Fibroblast of lung (primary cell): Measurements from ENCODE around the gene KAT8. TPM values are rescaled to one million over a fixed set of nuclear protein-coding genes. Genes with fewer than 3 reads are reported as not detected.
A peak's percentile ranks its signal among the peaks of the same experiment; 100 is the strongest.

Experiments used
- DNase-seq, 2 donors: peaks; one replicate each; pipeline versions ENCODE4 v3.0.0 to v3.0.0-alpha.2; 2010; ENCODE audit warnings: low read depth in 2 of 2
- H2AFZ ChIP-seq: 2 replicates; pipeline ENCODE4 v1.5.1; 2012; ENCODE audit warnings: low read length, control low read depth, inconsistent platforms
- H3K27ac ChIP-seq: 2 replicates; pipeline ENCODE4 v1.5.1; 2011; ENCODE audit warnings: low read length, control low read depth; ENCODE audit not compliant: insufficient read depth
- H3K27me3 ChIP-seq: 2 replicates; pipeline ENCODE4 v1.5.1; 2011; ENCODE audit warnings: mild to moderate bottlenecking, low read length; ENCODE audit not compliant: control insufficient read depth, insufficient read depth
- H3K36me3 ChIP-seq: 2 replicates; pipeline ENCODE4 v1.5.1; 2011; ENCODE audit warnings: low read length; ENCODE audit not compliant: control insufficient read depth, insufficient read depth
- H3K4me1 ChIP-seq: 2 replicates; pipeline ENCODE4 v1.5.1; 2011; ENCODE audit warnings: low read length; ENCODE audit not compliant: control insufficient read depth, insufficient read depth; ENCODE audit errors: extremely low read depth
- H3K4me2 ChIP-seq: 2 replicates; pipeline ENCODE4 v1.5.1; 2011; ENCODE audit warnings: low read length, control low read depth; ENCODE audit not compliant: insufficient read depth; ENCODE audit errors: extremely low read depth
- H3K4me3 ChIP-seq, 4 experiments: fragments of 200-600 bp in 1 of 4; sonication (generic) in 1 of 4; replicated peaks in 1 of 4; 2 replicates each; pipeline ENCODE4 v1.5.1; 2011 to 2016; ENCODE audit warnings: low read length in 4 of 4, low read depth in 3 of 4, mild to moderate bottlenecking in 3 of 4, control low read depth in 2 of 4, inconsistent platforms in 1 of 4, mixed read lengths in 1 of 4; ENCODE audit not compliant: insufficient read depth in 1 of 4; ENCODE audit errors: control extremely low read depth in 1 of 4
- H3K79me2 ChIP-seq: 2 replicates; pipeline ENCODE4 v1.5.1; 2012; ENCODE audit warnings: mild to moderate bottlenecking, low read length, inconsistent platforms; ENCODE audit not compliant: control insufficient read depth, insufficient read depth
- H3K9ac ChIP-seq: 2 replicates; pipeline ENCODE4 v1.5.1; 2011; ENCODE audit warnings: mild to moderate bottlenecking, low read length, control low read depth; ENCODE audit not compliant: insufficient read depth
- H3K9me3 ChIP-seq: 2 replicates; pipeline ENCODE4 v1.5.1; 2012; ENCODE audit warnings: low read depth, low read length; ENCODE audit not compliant: control insufficient read depth, insufficient read depth
- H4K20me1 ChIP-seq: 2 replicates; pipeline ENCODE4 v1.5.1; 2011; ENCODE audit warnings: low read length; ENCODE audit not compliant: control insufficient read depth, insufficient read depth; ENCODE audit errors: extremely low read depth
- EZH2 ChIP-seq: IDR thresholded peaks from 2 replicates; pipeline ENCODE4 v1.5.1; 2012; ENCODE audit warnings: low read length, control low read depth, mild to moderate bottlenecking; ENCODE audit errors: missing control alignments
- polyA plus RNA-seq, 2 donors: library from polyadenylated mRNA; depleted of rRNA in 1 of 2; stranded (reverse) in 1 of 2; unstranded in 1 of 2; fragments of >200 nt; gene quantifications; 2 replicates each; pipeline ENCODE4 v1.2.1, GENCODE V29; 2011 to 2012; ENCODE audit warnings: missing spikeins in 1 of 2
- total RNA-seq: library from RNA; depleted of rRNA; stranded (reverse); fragments of >200 nt; gene quantifications from 2 replicates; pipeline ENCODE4 v1.2.1, GENCODE V29; 2014
- TF ChIP-seq, protein P1 (sequence below), 2 donors: IDR thresholded peaks in 1 of 2; conservative IDR thresholded peaks in 1 of 2; 1 replicate in 1 of 2; 2 replicates in 1 of 2; pipeline ENCODE4 v1.5.1; 2011 to 2012; ENCODE audit warnings: low read length in 2 of 2, control low read depth in 1 of 2, inconsistent platforms in 1 of 2, low read depth in 1 of 2, mild to moderate bottlenecking in 1 of 2

The KAT8 gene
- total and polyA plus RNA-seq, 2 donors (not counting 1 experiment from before 2014, with no cell fraction given), result 23.9 to 30.4 TPM

DNA sequence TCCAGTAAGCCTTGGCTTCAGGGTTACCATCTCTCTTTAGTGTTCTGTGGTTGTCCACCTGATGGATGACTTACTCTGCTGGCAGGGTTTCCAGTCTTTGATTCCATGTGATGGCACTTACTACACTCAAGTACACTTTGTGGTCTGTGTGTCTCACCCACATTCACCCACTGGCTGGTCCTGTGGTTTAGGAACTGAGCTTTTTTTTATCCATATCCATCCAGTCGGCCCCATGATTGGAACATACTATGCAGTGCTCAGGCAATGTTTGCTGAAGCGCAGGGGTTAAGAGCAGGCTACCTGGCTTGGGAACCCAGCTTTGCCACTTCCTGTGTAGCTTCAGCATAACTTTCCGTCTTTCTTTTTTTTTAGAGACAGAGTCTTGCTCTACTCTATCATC, 59.7 kb downstream of the KAT8 start:
- H2AFZ ChIP-seq, result no peak overlapping the region
- no peaks in the 10 kb centered on the region for H3K27me3 ChIP-seq
- no peak overlapping the region for H3K4me2 ChIP-seq
- H3K36me3 ChIP-seq, result no peaks in the 10 kb centered on the region
- no peak overlapping the region for H3K9ac ChIP-seq
- peaks cover 3% of the 10 kb centered on the region for H3K4me1 ChIP-seq
- TF ChIP-seq, protein P1, sequence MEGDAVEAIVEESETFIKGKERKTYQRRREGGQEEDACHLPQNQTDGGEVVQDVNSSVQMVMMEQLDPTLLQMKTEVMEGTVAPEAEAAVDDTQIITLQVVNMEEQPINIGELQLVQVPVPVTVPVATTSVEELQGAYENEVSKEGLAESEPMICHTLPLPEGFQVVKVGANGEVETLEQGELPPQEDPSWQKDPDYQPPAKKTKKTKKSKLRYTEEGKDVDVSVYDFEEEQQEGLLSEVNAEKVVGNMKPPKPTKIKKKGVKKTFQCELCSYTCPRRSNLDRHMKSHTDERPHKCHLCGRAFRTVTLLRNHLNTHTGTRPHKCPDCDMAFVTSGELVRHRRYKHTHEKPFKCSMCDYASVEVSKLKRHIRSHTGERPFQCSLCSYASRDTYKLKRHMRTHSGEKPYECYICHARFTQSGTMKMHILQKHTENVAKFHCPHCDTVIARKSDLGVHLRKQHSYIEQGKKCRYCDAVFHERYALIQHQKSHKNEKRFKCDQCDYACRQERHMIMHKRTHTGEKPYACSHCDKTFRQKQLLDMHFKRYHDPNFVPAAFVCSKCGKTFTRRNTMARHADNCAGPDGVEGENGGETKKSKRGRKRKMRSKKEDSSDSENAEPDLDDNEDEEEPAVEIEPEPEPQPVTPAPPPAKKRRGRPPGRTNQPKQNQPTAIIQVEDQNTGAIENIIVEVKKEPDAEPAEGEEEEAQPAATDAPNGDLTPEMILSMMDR (conservative IDR thresholded peaks at IDR 0.05 in 1 of 2, IDR thresholded peaks at IDR 0.05 in 1 of 2; ENCODE audit: low read depth in 1 of 2, low read length in 2 of 2), result no peak
- TF ChIP-seq EZH2, result no peak
- H3K9me3 ChIP-seq, result no peaks in the 10 kb centered on the region
- no peaks in the 10 kb centered on the region for H4K20me1 ChIP-seq
- peaks cover 21% of the 10 kb centered on the region for H3K79me2 ChIP-seq
- peak; percentile 31 to 89 for DNase-seq
- H3K27ac ChIP-seq, result no peak overlapping the region
- no peak overlapping the region for H3K4me3 ChIP-seq

- H3K27ac ChIP-seq, result peak overlapping the region; percentile 99
- peaks cover 6% of the 10 kb centered on the region for H4K20me1 ChIP-seq
- H3K9me3 ChIP-seq, result no peaks in the 10 kb centered on the region
- H3K27me3 ChIP-seq, result no peaks in the 10 kb centered on the region
- TF ChIP-seq, protein P1 (conservative IDR thresholded peaks at IDR 0.05 in 1 of 2, IDR thresholded peaks at IDR 0.05 in 1 of 2; ENCODE audit: low read depth in 1 of 2, low read length in 2 of 2), result no peak
- peak overlapping the region; percentile 87 for H2AFZ ChIP-seq
- H3K4me3 ChIP-seq, result peak overlapping the region; percentile 74 to 99 (median 84)
- H3K36me3 ChIP-seq, result peaks cover 10% of the 10 kb centered on the region
- H3K4me1 ChIP-seq, result peaks cover 7% of the 10 kb centered on the region
- peak overlapping the region; percentile 98 for H3K9ac ChIP-seq
- peaks cover 42% of the 10 kb centered on the region for H3K79me2 ChIP-seq
- no peak for DNase-seq
- peak overlapping the region; percentile 92 for H3K4me2 ChIP-seq
These were observed 61.8 kb downstream of the KAT8 start for GRCh38 chr16:31179219-31179746.

- TF ChIP-seq EZH2, result no peak
- TF ChIP-seq, protein P1 (conservative IDR thresholded peaks at IDR 0.05 in 1 of 2, IDR thresholded peaks at IDR 0.05 in 1 of 2; ENCODE audit: low read depth in 1 of 2, low read length in 2 of 2), result no peak
- peaks cover 6% of the 10 kb centered on the region for H4K20me1 ChIP-seq
- peaks cover 48% of the 10 kb centered on the region for H3K79me2 ChIP-seq
- peak within 1 kb of the TSS; percentile 99 for H3K27ac ChIP-seq
- peak within 1 kb of the TSS; percentile 75 to 99 (median 95) for H3K4me3 ChIP-seq
- H3K9ac ChIP-seq, result peak within 1 kb of the TSS; percentile 98
- peak within 1 kb of the TSS; percentile 92 for H3K4me2 ChIP-seq
- H3K4me1 ChIP-seq, result peaks cover 7% of the 10 kb centered on the region
- H2AFZ ChIP-seq, result peak within 1 kb of the TSS; percentile 99
- peak; percentile 72 to 91 for DNase-seq
- no peaks in the 10 kb centered on the region for H3K27me3 ChIP-seq
- peaks cover 13% of the 10 kb centered on the region for H3K36me3 ChIP-seq
- H3K9me3 ChIP-seq, result no peaks in the 10 kb centered on the region
These were observed 62.4 kb downstream of the KAT8 start, which contains the start of gene FUS for GRCh38 chr16:31179747-31180459. Gene FUS (plus strand): TSS chr16:31180139. CDS start chr16:31180215, 76 bp downstream.

Other genes with a start within 250 kb of the KAT8 start
- 28.2 and 31.3 TPM in 2 replicates for gene BCL7C, start 223.6 kb upstream of the KAT8 start, total RNA-seq
- gene BCL7C, start 223.6 kb upstream of the KAT8 start, polyA plus RNA-seq, result 24.8 and 25.6 TPM in 2 replicates
- 1.8 and 5.3 TPM in 2 replicates for gene CTF1, start 221.1 kb upstream of the KAT8 start, total RNA-seq
- gene CTF1, start 221.1 kb upstream of the KAT8 start, polyA plus RNA-seq, result 8.8 and 9.8 TPM in 2 replicates
- gene FBXL19, start 194.1 kb upstream of the KAT8 start, total RNA-seq, result 13.1 and 14.5 TPM in 2 replicates
- gene FBXL19, start 194.1 kb upstream of the KAT8 start, polyA plus RNA-seq, result 3.1 and 3.9 TPM in 2 replicates
- 44.2 and 74.1 TPM in 2 replicates for gene ORAI3, start 168.6 kb upstream of the KAT8 start, total RNA-seq
- 24.6 and 41.1 TPM in 2 replicates for gene ORAI3, start 168.6 kb upstream of the KAT8 start, polyA plus RNA-seq
- gene SETD1A, start 159.9 kb upstream of the KAT8 start, total RNA-seq, result 1.5 and 3.5 TPM in 2 replicates
- gene SETD1A, start 159.9 kb upstream of the KAT8 start, polyA plus RNA-seq, result 1.4 and 2.3 TPM in 2 replicates
- gene HSD3B7, start 132.5 kb upstream of the KAT8 start, total RNA-seq, result 32.9 and 47.9 TPM in 2 replicates
- 13.2 and 15.9 TPM in 2 replicates for gene HSD3B7, start 132.5 kb upstream of the KAT8 start, polyA plus RNA-seq
- 1.3 and 2.1 TPM in 2 replicates for gene STX1B, start 107.0 kb upstream of the KAT8 start, total RNA-seq
- 1.3 and 4.2 TPM in 2 replicates for gene STX1B, start 107.0 kb upstream of the KAT8 start, polyA plus RNA-seq
- gene STX4, start 84.1 kb upstream of the KAT8 start, total RNA-seq, result 28.0 and 37.5 TPM in 2 replicates
- 42.8 and 53.9 TPM in 2 replicates for gene STX4, start 84.1 kb upstream of the KAT8 start, polyA plus RNA-seq
- 9.0 and 12.1 TPM in 2 replicates for gene ZNF668, start 43.4 kb upstream of the KAT8 start, total RNA-seq
- gene ZNF668, start 43.4 kb upstream of the KAT8 start, polyA plus RNA-seq, result 8.1 and 13.8 TPM in 2 replicates
- gene ZNF646, start 43.2 kb upstream of the KAT8 start, total RNA-seq, result 12.3 and 13.2 TPM in 2 replicates
- gene ZNF646, start 43.2 kb upstream of the KAT8 start, polyA plus RNA-seq, result 2.6 and 2.7 TPM in 2 replicates
- 1.0 and 1.7 TPM in 2 replicates for gene PRSS53, start 28.7 kb upstream of the KAT8 start, total RNA-seq
- 0.61 and 0.78 TPM in 2 replicates for gene PRSS53, start 28.7 kb upstream of the KAT8 start, polyA plus RNA-seq
- gene VKORC1, start 22.9 kb upstream of the KAT8 start, total RNA-seq, result 94.0 and 118 TPM in 2 replicates
- gene VKORC1, start 22.9 kb upstream of the KAT8 start, polyA plus RNA-seq, result 264 and 301 TPM in 2 replicates
- 12.6 and 18.5 TPM in 2 replicates for gene BCKDK, start 9.3 kb upstream of the KAT8 start, total RNA-seq
- gene BCKDK, start 9.3 kb upstream of the KAT8 start, polyA plus RNA-seq, result 34.8 and 42.2 TPM in 2 replicates
- not detected in 2 replicates for gene PRSS8, start 18.1 kb downstream of the KAT8 start, total RNA-seq
- not detected in 2 replicates for gene PRSS8, start 18.1 kb downstream of the KAT8 start, polyA plus RNA-seq
- gene PRSS36, start 32.4 kb downstream of the KAT8 start, total RNA-seq, result 0.17 TPM in 1 of 2 replicates, not detected in the other
- gene PRSS36, start 32.4 kb downstream of the KAT8 start, polyA plus RNA-seq, result 0.10 and 0.20 TPM in 2 replicates
- gene FUS, start 62.5 kb downstream of the KAT8 start, total RNA-seq, result 34.4 and 44.3 TPM in 2 replicates
- gene FUS, start 62.5 kb downstream of the KAT8 start, polyA plus RNA-seq, result 199 and 263 TPM in 2 replicates
- gene PYCARD, start 85.1 kb downstream of the KAT8 start, total RNA-seq, result 103 and 109 TPM in 2 replicates
- gene PYCARD, start 85.1 kb downstream of the KAT8 start, polyA plus RNA-seq, result 15.4 and 18.4 TPM in 2 replicates
- under 0.01 TPM in 1 of 2 replicates, not detected in the other for gene TRIM72, start 96.5 kb downstream of the KAT8 start, total RNA-seq
- not detected in 2 replicates for gene TRIM72, start 96.5 kb downstream of the KAT8 start, polyA plus RNA-seq
- gene PYDC1, start 99.5 kb downstream of the KAT8 start, total RNA-seq, result not detected in 2 replicates
- not detected in 2 replicates for gene PYDC1, start 99.5 kb downstream of the KAT8 start, polyA plus RNA-seq
- gene ITGAM, start 142.3 kb downstream of the KAT8 start, total RNA-seq, result under 0.01 TPM in 1 of 2 replicates, not detected in the other
- gene ITGAM, start 142.3 kb downstream of the KAT8 start, polyA plus RNA-seq, result 0.02 TPM in 1 of 2 replicates, not detected in the other
- gene ITGAX, start 237.5 kb downstream of the KAT8 start, total RNA-seq, result under 0.01 TPM in 2 replicates
- gene ITGAX, start 237.5 kb downstream of the KAT8 start, polyA plus RNA-seq, result not detected in 2 replicates